ENCODE data around the gene TRPM1. TPM values are rescaled to one million over a fixed set of nuclear protein-coding genes. Genes with fewer than 3 reads are reported as not detected.

TRPM1 gene
- total RNA-seq, 1 donor from 2014 or later = not detected

- intact Hi-C loops (cut with micrococcal nuclease) = no loop called here
- POLR2A ChIA-PET = interaction anchor here (1.0 kb wide), 1 partner anchor 38 kb away, joined by 3 read pairs; no protein-coding TSS in a partner anchor
- Mint-ChIP-seq H3K27ac (peak overlapping the region; percentile 20), H3K9me3 (no peaks in the 10 kb centered on the region), H3K27me3 (no peaks in the 10 kb centered on the region), H3K36me3 (ENCODE audit: low read depth) (no peaks in the 10 kb centered on the region), H3K4me3 (no peak overlapping the region), H3K4me1 (peaks cover 64% of the 10 kb centered on the region)
- no peak for TF ChIP-seq CTCF (IDR thresholded peaks at IDR 0.05)
- CTCF ChIA-PET = no interaction called here
- no peak for DNase-seq
- ATAC-seq (ENCODE audit: low read depth) = no peak
These were observed 49.9 kb downstream of the TRPM1 start for GRCh38 chr15:31051496-31052080.

- Mint-ChIP-seq H3K27me3 (no peaks in the 10 kb centered on the region), H3K9me3 (no peaks in the 10 kb centered on the region), H3K36me3 (ENCODE audit: low read depth) (no peaks in the 10 kb centered on the region), H3K27ac (no peak overlapping the region), H3K4me3 (no peak overlapping the region), H3K4me1 (peaks cover 69% of the 10 kb centered on the region)
- ChIA-PET POLR2A (interaction anchor here (1.0 kb wide), 1 partner anchor 37 kb away, joined by 3 read pairs; no protein-coding TSS in a partner anchor), CTCF (no interaction called here)
- intact Hi-C loops (cut with micrococcal nuclease) = no loop called here
- no peak for TF ChIP-seq CTCF (IDR thresholded peaks at IDR 0.05)
- ATAC-seq (ENCODE audit: low read depth) (no peak), DNase-seq (no peak)
These were observed 50.6 kb downstream of the TRPM1 start for GRCh38 chr15:31050953-31051352.

DNA sequence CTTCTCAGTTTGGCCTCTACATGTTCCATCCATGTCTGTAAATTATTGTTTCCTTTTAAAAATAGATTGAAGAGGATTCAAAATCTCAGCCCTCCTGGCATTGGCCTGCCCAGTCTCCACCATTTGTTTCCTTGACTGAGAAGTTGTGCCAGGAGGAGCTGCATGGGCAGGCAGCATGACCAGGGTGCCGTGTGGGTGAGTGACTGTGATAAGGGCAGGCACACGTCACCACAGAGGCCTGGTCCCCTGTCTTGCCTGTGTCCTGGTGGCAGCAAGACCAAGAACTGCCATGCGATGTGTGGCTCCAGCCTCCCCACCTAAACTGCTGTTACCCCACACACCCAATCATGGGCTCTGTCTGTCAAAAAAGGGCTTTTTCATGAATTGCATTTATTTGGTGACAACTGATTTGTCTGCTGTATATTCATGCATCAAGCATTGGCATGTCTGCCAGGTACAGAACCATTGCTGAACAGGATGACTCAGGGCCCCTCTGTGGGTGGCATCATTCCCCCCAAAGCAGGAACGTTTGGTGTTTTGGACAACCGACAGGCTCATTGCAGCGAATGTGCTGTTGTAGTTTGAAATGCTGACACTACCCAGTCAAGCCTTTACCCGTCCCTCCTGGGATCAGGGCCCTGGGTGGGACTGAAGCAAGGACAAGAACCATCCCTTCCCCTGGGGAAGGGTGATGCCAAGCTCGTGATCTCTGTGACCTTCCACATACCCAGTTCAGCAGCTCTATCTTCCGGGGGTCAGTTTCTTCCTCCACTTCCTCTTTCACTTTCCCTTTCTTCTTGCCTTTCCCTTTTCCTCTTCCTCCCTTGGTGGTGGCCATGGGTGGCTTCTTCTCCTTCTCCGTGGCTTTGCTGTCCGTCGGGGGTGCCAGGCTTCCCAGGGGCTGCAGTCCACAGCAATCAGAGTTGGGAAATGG lies 51.6 kb downstream of the TRPM1 start:
- peak; percentile 69 for ATAC-seq (ENCODE audit: low read depth)
- Mint-ChIP-seq H3K4me3 (peak overlapping the region; percentile 73), H3K4me1 (peaks cover 69% of the 10 kb centered on the region), H3K9me3 (no peaks in the 10 kb centered on the region), H3K27me3 (no peaks in the 10 kb centered on the region), H3K27ac (peak overlapping the region; percentile 89), H3K36me3 (ENCODE audit: low read depth) (no peaks in the 10 kb centered on the region)
- TF ChIP-seq CTCF (IDR thresholded peaks at IDR 0.05) = no peak
- no peak for DNase-seq
- ChIA-PET POLR2A (interaction anchor here (1.5 to 2.8 kb wide), 5 partner anchors 11 to 65 kb away, joined by 3 to 10 read pairs (median 8); partner anchors contain the start of gene MTMR10), CTCF (interaction anchor here (1.2 kb wide), 1 partner anchor 23 kb away, joined by 4 read pairs; no protein-coding TSS in a partner anchor)
- intact Hi-C loops (cut with micrococcal nuclease) = loop anchor here (2.0 to 5.0 kb wide), 4 partner anchors 19 to 58 kb away; partner anchors contain the start of gene MTMR10

GRCh38 chr15:31049111-31049510 lies 52.4 kb downstream of the TRPM1 start:
- Mint-ChIP-seq H3K4me3 (peak overlapping the region; percentile 73), H3K36me3 (ENCODE audit: low read depth) (no peaks in the 10 kb centered on the region), H3K9me3 (no peaks in the 10 kb centered on the region), H3K27ac (peak overlapping the region; percentile 89), H3K4me1 (peaks cover 68% of the 10 kb centered on the region), H3K27me3 (no peaks in the 10 kb centered on the region)
- DNase-seq (no peak), ATAC-seq (ENCODE audit: low read depth) (peak; percentile 41)
- ChIA-PET POLR2A (interaction anchor here (0.6 to 2.8 kb wide), 6 partner anchors 8 to 64 kb away, joined by 3 to 10 read pairs (median 6); partner anchors contain the start of gene MTMR10), CTCF (interaction anchor here (1.2 kb wide), 1 partner anchor 22 kb away, joined by 4 read pairs; no protein-coding TSS in a partner anchor)
- TF ChIP-seq CTCF (IDR thresholded peaks at IDR 0.05) = no peak
- intact Hi-C loops (cut with micrococcal nuclease) = loop anchor here (2.0 to 5.0 kb wide), 4 partner anchors 18 to 57 kb away; partner anchors contain the start of gene MTMR10
